IMR-90 (cell line): ENCODE data around the gene TMED3. TPM values are rescaled to one million over a fixed set of nuclear protein-coding genes. Genes with fewer than 3 reads are reported as not detected.

Experiments
- ATAC-seq: fragments of 200-7000 bp; cut with Tn5 transposase; 2 replicates; pipeline ENCODE4 v1.9.1; 2020; ENCODE audit warnings: low read depth, mild to moderate bottlenecking, moderate library complexity
- BruUV-seq: library from RNA; stranded (reverse); fragments of 400-500 nt; replicated peaks from 2 replicates; lab custom pipeline; 2021; lab: Mats Ljungman, UMichigan
- CTCF ChIA-PET: fragments of 300-600 bp; formaldehyde crosslinking; extraction: SDS; loops from one replicate; lab custom pipeline; 2021; ENCODE audit warnings: antibody characterized with exemption; lab: Yijun Ruan, JAX
- POLR2A ChIA-PET: fragments of 300-600 bp; sonication (Branson Sonifier 250); formaldehyde crosslinking; loops from one replicate; lab custom pipeline; 2022; ENCODE audit warnings: antibody characterized with exemption; ENCODE audit not compliant: unreplicated experiment; lab: Charles Lee
- DNase-seq: peaks from one replicate; pipeline ENCODE4 v3.0.0; 2013
- H2AFZ ChIP-seq: replicated peaks from 2 replicates; pipeline ENCODE3; 2013; ENCODE audit warnings: low read length, mild to moderate bottlenecking; ENCODE audit not compliant: poor library complexity
- H2AK5ac ChIP-seq: 2 replicates; pipeline ENCODE4 v1.6.1; 2013; ENCODE audit warnings: low read depth, low read length, inconsistent platforms
- H2AK9ac ChIP-seq: replicated peaks from 2 replicates; pipeline ENCODE3; 2013; ENCODE audit warnings: mild to moderate bottlenecking, low read depth, low read length, moderate library complexity; ENCODE audit not compliant: poor library complexity
- H2BK120ac ChIP-seq: 2 replicates; pipeline ENCODE4 v1.6.1; 2013; ENCODE audit warnings: low read depth, low read length, inconsistent platforms
- H2BK15ac ChIP-seq: 3 replicates; pipeline ENCODE4 v1.6.1; 2013; ENCODE audit warnings: low read depth, low read length, inconsistent platforms
- H2BK20ac ChIP-seq: 2 replicates; pipeline ENCODE4 v1.6.1; 2013; ENCODE audit warnings: low read depth, mild to moderate bottlenecking, inconsistent platforms, low read length, moderate library complexity
- H2BK5ac ChIP-seq: 2 replicates; pipeline ENCODE4 v1.6.1; 2013; ENCODE audit warnings: mild to moderate bottlenecking, low read depth, low read length, inconsistent platforms; ENCODE audit not compliant: poor library complexity, severe bottlenecking
- H3K14ac ChIP-seq: replicated peaks from 2 replicates; pipeline ENCODE4 v1.6.1; 2013; ENCODE audit warnings: low read depth, low read length, inconsistent platforms
- H3K18ac ChIP-seq: 2 replicates; pipeline ENCODE4 v1.6.1; 2013; ENCODE audit warnings: low read depth, low read length, control low read depth
- H3K23ac ChIP-seq: 2 replicates; pipeline ENCODE4 v1.6.1; 2013; ENCODE audit warnings: low read depth, low read length, inconsistent platforms
- H3K27ac ChIP-seq: 2 replicates; pipeline ENCODE4 v1.5.1; 2013; ENCODE audit warnings: mild to moderate bottlenecking, control low read depth, low read length; ENCODE audit not compliant: insufficient read depth
- H3K27me3 ChIP-seq: 2 replicates; pipeline ENCODE4 v1.6.1; 2013; ENCODE audit warnings: low read length; ENCODE audit not compliant: control insufficient read depth, insufficient read depth
- H3K36me3 ChIP-seq: 2 replicates; pipeline ENCODE4 v1.6.1; 2013; ENCODE audit warnings: low read length, mixed read lengths; ENCODE audit not compliant: control insufficient read depth, insufficient read depth
- H3K4ac ChIP-seq: 2 replicates; pipeline ENCODE4 v1.6.1; 2013; ENCODE audit warnings: low read depth, low read length, inconsistent platforms
- H3K4me1 ChIP-seq: 2 replicates; pipeline ENCODE4 v1.6.1; 2013; ENCODE audit warnings: low read length, mixed read lengths; ENCODE audit not compliant: control insufficient read depth, insufficient read depth
- H3K4me2 ChIP-seq: 2 replicates; pipeline ENCODE4 v1.6.1; 2013; ENCODE audit warnings: low read depth, mild to moderate bottlenecking, control low read depth, low read length, moderate library complexity
- H3K4me3 ChIP-seq: 2 replicates; pipeline ENCODE4 v1.5.1; 2013; ENCODE audit warnings: low read depth, mild to moderate bottlenecking, control low read depth, low read length, moderate library complexity; ENCODE audit not compliant: insufficient read depth
- H3K56ac ChIP-seq: 2 replicates; pipeline ENCODE4 v1.6.1; 2013; ENCODE audit warnings: low read length, inconsistent platforms; ENCODE audit not compliant: insufficient read depth; ENCODE audit errors: extremely low read depth
- H3K79me1 ChIP-seq, 2 experiments: 2 replicates each; pipeline ENCODE4 v1.6.1; 2013; ENCODE audit warnings: low read length in 2 of 2, inconsistent platforms in 1 of 2, low read depth in 1 of 2
- H3K9ac ChIP-seq: 2 replicates; pipeline ENCODE4 v1.6.1; 2013; ENCODE audit warnings: low read depth, low read length, control low read depth
- H3K9me1 ChIP-seq: 2 replicates; pipeline ENCODE4 v1.6.1; 2013; ENCODE audit warnings: low read length, inconsistent platforms; ENCODE audit not compliant: insufficient read depth
- H3K9me3 ChIP-seq: 2 replicates; pipeline ENCODE4 v1.6.1; 2013; ENCODE audit warnings: low read length; ENCODE audit not compliant: control insufficient read depth, insufficient read depth
- H4K20me1 ChIP-seq: 2 replicates; pipeline ENCODE4 v1.6.1; 2013; ENCODE audit warnings: low read length, inconsistent platforms; ENCODE audit not compliant: insufficient read depth
- H4K5ac ChIP-seq: 2 replicates; pipeline ENCODE4 v1.6.1; 2013; ENCODE audit warnings: mild to moderate bottlenecking, low read depth, low read length, control low read depth
- H4K8ac ChIP-seq, 2 experiments: 2 replicates each; pipeline ENCODE4 v1.6.1; 2013; ENCODE audit warnings: low read depth in 2 of 2, low read length in 2 of 2, control low read depth in 1 of 2, inconsistent platforms in 1 of 2
- H4K91ac ChIP-seq: 2 replicates; pipeline ENCODE4 v1.6.1; 2013; ENCODE audit warnings: low read depth, low read length, inconsistent platforms; ENCODE audit not compliant: insufficient read depth
- CHD1 ChIP-seq: IDR thresholded peaks from 2 replicates; pipeline ENCODE4 v1.6.1; 2012; ENCODE audit warnings: low read depth, low read length, improper control_type of control experiment
- ELK1 ChIP-seq: fragments of 150-350 bp; IDR thresholded peaks from 2 replicates; pipeline ENCODE4 v1.6.1; 2016; ENCODE audit warnings: low read depth, mild to moderate bottlenecking, low read length, moderate library complexity, borderline replicate concordance
- MAFK ChIP-seq: IDR thresholded peaks from 2 replicates; pipeline ENCODE4 v1.6.1; 2012; ENCODE audit warnings: low read depth, low read length, improper control_type of control experiment
- POLR2A ChIP-seq: IDR thresholded peaks from 2 replicates; pipeline ENCODE4 v1.6.1; 2012; ENCODE audit warnings: mild to moderate bottlenecking, low read depth, low read length
- RAD21 ChIP-seq: IDR thresholded peaks from 2 replicates; pipeline ENCODE4 v1.6.1; 2012; ENCODE audit warnings: low read length, improper control_type of control experiment
- WGBS, 2 experiments: methylation state at CpG; one replicate each; pipeline versions ENCODE4 v1.1.5 to v1.1.7; 2013; ENCODE audit warnings: missing lambda C conversion rate in 2 of 2; ENCODE audit not compliant: insufficient read length in 1 of 2; ENCODE audit errors: extremely low coverage in 2 of 2; 5-methylcytosine and 5-hydroxymethylcytosine counted together
- dilution Hi-C: fragments of 300-500 bp; cut with HindIII; formaldehyde crosslinking; loops from one replicate; pipeline ENCODE4 v1.14.3; 2018; ENCODE audit warnings: low sequenced_read_pairs; ENCODE audit not compliant: unreplicated experiment
- in situ Hi-C: fragments of 300-500 bp; cut with MboI; formaldehyde crosslinking; loops from 3 replicates; pipeline ENCODE4 v1.14.3; 2019; ENCODE audit warnings: low sequenced_read_pairs, inconsistent platforms, mixed read lengths
- intact Hi-C: fragments of 100-400 bp; cut with micrococcal nuclease; formaldehyde crosslinking; loops from 2 replicates; pipeline ENCODE4 v1.10.0; 2022
- polyA plus RNA-seq, 3 experiments: library from polyadenylated mRNA; depleted of rRNA; stranded (reverse); fragments of >200 nt; gene quantifications; 2 replicates each; pipeline ENCODE4 v1.2.3, GENCODE V29; 2012; ENCODE audit warnings: low replicate concordance in 1 of 3
- total RNA-seq: library from RNA; depleted of rRNA; stranded (reverse); fragments of >200 nt; gene quantifications from 2 replicates; pipeline ENCODE4 v1.2.3, GENCODE V29; 2012

TMED3 gene
- total and polyA plus RNA-seq, 2 of the 4 experiments (the other 2 are of a cell fraction), result 170 to 237 TPM

- no peaks in the 10 kb centered on the region for H3K9me1 ChIP-seq
- no peak overlapping the region for H3K4me3 ChIP-seq
- no TSS peak for BruUV-seq
- H2BK20ac ChIP-seq, result no peak overlapping the region
- H2AK5ac ChIP-seq, result no peak overlapping the region
- intact Hi-C loops (no loop called here), in situ Hi-C loops (no loop called here), dilution Hi-C loops (no loop called here)
- H3K36me3 ChIP-seq, result no peaks in the 10 kb centered on the region
- no peak overlapping the region for H2AK9ac ChIP-seq
- no peak overlapping the region for H3K18ac ChIP-seq
- H3K27me3 ChIP-seq, result peaks cover 4% of the 10 kb centered on the region
- no peak overlapping the region for H2BK15ac ChIP-seq
- CTCF ChIA-PET, result no interaction called here
- H3K79me1 ChIP-seq, result no peaks in the 10 kb centered on the region
- no peak overlapping the region for H3K14ac ChIP-seq
- no peak overlapping the region for H3K4ac ChIP-seq
- H3K56ac ChIP-seq, result no peak overlapping the region
- no peaks in the 10 kb centered on the region for H3K4me1 ChIP-seq
- DNase-seq (no peak), ATAC-seq (no peak)
- no peak overlapping the region for H2BK5ac ChIP-seq
- H3K23ac ChIP-seq, result no peak overlapping the region
- no peak overlapping the region for H2AFZ ChIP-seq
- WGBS, 2 experiments, result 100% methylated on average over 1 of the region's 1 CpG; no CpG with 5 or more reads in 1 of the 2 experiments
- no peak overlapping the region for H2BK120ac ChIP-seq
- no peak overlapping the region for H4K8ac ChIP-seq
- no peak overlapping the region for H3K27ac ChIP-seq
- H4K91ac ChIP-seq, result no peak overlapping the region
- H4K5ac ChIP-seq, result no peak overlapping the region
- POLR2A ChIA-PET, result no interaction called here
- H4K20me1 ChIP-seq, result no peaks in the 10 kb centered on the region
- H3K9ac ChIP-seq, result no peak overlapping the region
- no peaks in the 10 kb centered on the region for H3K9me3 ChIP-seq
- TF ChIP-seq POLR2A, result no peak
- TF ChIP-seq CHD1, result no peak
- no peak for TF ChIP-seq RAD21
- no peak for TF ChIP-seq MAFK
- TF ChIP-seq ELK1, result no peak
- H3K4me2 ChIP-seq, result no peak overlapping the region
Measured at GRCh38 chr15:79299841-79300235, 11.1 kb upstream of the TMED3 start.
